Activated CD8-positive, alpha-beta memory T cell treated with anti-CD3 and anti-CD28 coated beads, Interleukin-2, amount 50 U/mL, for 48 hours (primary cell): ENCODE measurements around the gene CNOT10.
A peak's percentile ranks its signal among the peaks of the same experiment; 100 is the strongest.
"Not testable (repeated sequence)": the region's sequence is repeated elsewhere in the genome, so short reads cannot be mapped to it uniquely, and the experiment has no call there.

Source experiments
- DNase-seq: peaks from one replicate; pipeline ENCODE4 v3.0.0-alpha.2; 2020

The CNOT10 gene

GRCh38 chr3:32778389-32778788, 93.4 kb downstream of the CNOT10 start:
- no peak for DNase-seq

GRCh38 chr3:32780071-32780734, 95.2 kb downstream of the CNOT10 start:
- DNase-seq = no peak

GRCh38 chr3:32780735-32781210, 95.8 kb downstream of the CNOT10 start:
- peak; percentile 55 for DNase-seq

GRCh38 chr3:32781211-32781968, 96.4 kb downstream of the CNOT10 start:
- peak; percentile 89 for DNase-seq

- not testable (repeated sequence) for DNase-seq
Measured at GRCh38 chr3:32781969-32782270, 96.9 kb downstream of the CNOT10 start.

- no peak for DNase-seq
Measured at GRCh38 chr3:32782407-32782806, 97.4 kb downstream of the CNOT10 start.

- DNase-seq = no peak
Measured at GRCh38 chr3:32791833-32792232, 106.8 kb downstream of the CNOT10 start.

GRCh38 chr3:32794487-32795308, 109.7 kb downstream of the CNOT10 start:
- no peak for DNase-seq

GRCh38 chr3:32796384-32796950, 111.5 kb downstream of the CNOT10 start:
- DNase-seq = not testable (repeated sequence)

GRCh38 chr3:32797776-32798175, 112.8 kb downstream of the CNOT10 start:
- DNase-seq = no peak

- DNase-seq = not testable (repeated sequence)
Measured at GRCh38 chr3:32801440-32801839, 116.5 kb downstream of the CNOT10 start.

GRCh38 chr3:32813180-32813579, 128.2 kb downstream of the CNOT10 start:
- no peak for DNase-seq

- DNase-seq = no peak
Measured at GRCh38 chr3:32814361-32814760, 129.4 kb downstream of the CNOT10 start.

- DNase-seq = no peak
Measured at GRCh38 chr3:32815841-32816438, 131.0 kb downstream of the CNOT10 start.

GRCh38 chr3:32816439-32817256, 131.7 kb downstream of the CNOT10 start:
- DNase-seq = peak; percentile 68

- peak; percentile 55 for DNase-seq
Measured at GRCh38 chr3:32817257-32817557, 132.2 kb downstream of the CNOT10 start.

- peak; percentile 63 for DNase-seq
Measured at GRCh38 chr3:32817558-32818228, 132.7 kb downstream of the CNOT10 start, which contains the start of gene TRIM71. TRIM71 (plus strand) TSS chr3:32817997; CDS start chr3:32818081, 84 bp downstream.

GRCh38 chr3:32818229-32818969, 133.4 kb downstream of the CNOT10 start:
- DNase-seq = peak; percentile 54

GRCh38 chr3:32818970-32819511, 134.1 kb downstream of the CNOT10 start:
- DNase-seq = no peak
